ENCODE results near the gene SMIM24. TPM values are rescaled to one million over a fixed set of nuclear protein-coding genes. Genes with fewer than 3 reads are reported as not detected.
A peak's percentile ranks its signal among the peaks of the same experiment; 100 is the strongest.
"Not testable (repeated sequence)": the region's sequence is repeated elsewhere in the genome, so short reads cannot be mapped to it uniquely, and the experiment has no call there.

SMIM24 gene
- total RNA-seq (2014; rRNA removed; shearing (Covaris generic)) = 4.7 and 5.0 TPM in 2 replicates
- polyA plus RNA-seq (2016; fragmentation: Nextera tagmentation; extraction: Ambion mirVana) = 19.0 and 21.5 TPM in 2 replicates
- long read RNA-seq, partial matches to known transcripts = 0 of 1 reads
- long read RNA-seq, other reads (novel, unspliced or antisense) = 0 of 1 reads

DNA sequence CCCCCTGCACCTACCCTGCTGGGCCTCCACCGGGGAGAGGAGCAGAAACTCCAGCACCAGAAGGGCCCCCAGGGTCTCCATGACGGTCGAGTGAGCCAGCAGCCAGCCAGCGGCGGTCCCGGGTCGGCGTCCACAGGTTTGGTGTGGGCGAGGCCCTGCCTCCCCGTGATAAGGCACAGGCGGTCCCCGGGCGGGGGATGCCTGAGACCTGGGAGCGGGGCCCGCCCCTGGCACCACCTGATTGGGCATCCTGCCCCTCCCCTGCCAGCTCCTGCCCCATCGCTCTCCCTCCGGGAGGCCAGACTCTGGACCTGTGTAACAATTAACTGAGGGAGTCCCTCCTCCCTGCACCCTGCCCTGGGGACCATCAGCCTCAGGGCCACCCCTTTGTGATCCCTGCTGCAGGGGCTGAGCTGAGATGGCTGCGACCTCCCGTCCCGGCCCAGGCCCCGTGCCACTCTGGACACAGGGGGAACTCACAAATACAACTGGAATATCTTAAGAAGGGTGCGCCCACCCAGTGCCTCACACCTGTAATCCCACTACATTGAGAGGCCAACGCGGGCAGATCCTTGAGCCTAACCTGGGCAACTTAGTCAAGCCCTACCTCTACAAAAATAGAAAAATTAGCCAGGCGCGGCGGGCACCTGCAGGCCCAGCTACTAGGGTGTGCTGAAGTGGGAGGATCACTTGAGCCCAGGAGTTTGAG is at the start of gene SMIM24:
SMIM24 (minus strand) TSS at position 143 of the 709 bp plus-strand sequence; CDS start at position 81, 62 bp downstream.
- no peaks in the 10 kb centered on the region; the same call in 2 of the 3 replicates for H3K9me3 Mint-ChIP-seq
- 0 out of 2 replicates have a peak, but pooled peaks cover 4% of the 10 kb centered on the region for H3F3A ChIP-seq (replicated peaks; ENCODE audit: low read depth)
- no peaks in the 10 kb centered on the region for H3K36me3 Mint-ChIP-seq (ENCODE audit: low read depth)
- H3K4me1 ChIP-seq (ENCODE audit: insufficient read depth) = peaks cover 11% of the 10 kb centered on the region; the same call in 1 of the 2 replicates
- peaks cover 25% of the 10 kb centered on the region for H3K27me3 Mint-ChIP-seq (ENCODE audit: insufficient read depth, low read depth, poor library complexity)
- no peaks in the 10 kb centered on the region for H3K79me2 ChIP-seq (replicated peaks; ENCODE audit: insufficient read depth)
- TF ChIP-seq NANOG (IDR thresholded peaks at IDR 0.05; ENCODE audit: borderline replicate concordance) (no peak), POLR2AphosphoS5 (IDR thresholded peaks at IDR 0.05; ENCODE audit: low read depth) (0 out of 2 replicates have a peak, but pooled peaks have one; percentile 24), ZNF114 (CRISPR knock-in tag; IDR thresholded peaks at IDR 0.05) (no peak)
- peak; percentile 37 for ATAC-seq
- no peak within 1 kb of the TSS for H3K27ac ChIP-seq (ENCODE audit: low read depth)
- no peak within 1 kb of the TSS for H3K4me3 Mint-ChIP-seq
- H3K27me3 ChIP-seq (ENCODE audit: insufficient read depth) = no peaks in the 10 kb centered on the region
- H4K20me1 ChIP-seq (replicated peaks; ENCODE audit: insufficient read depth) = 0 out of 2 replicates have a peak, but pooled peaks cover 3% of the 10 kb centered on the region
- peaks cover 9% of the 10 kb centered on the region; the same call in 2 of the 3 replicates for H3K4me1 Mint-ChIP-seq
- H3K4me3 ChIP-seq = peak within 1 kb of the TSS; percentile 52
- no peak for DNase-seq (ENCODE audit: low spot score)
- 0 out of 2 replicates have a peak within 1 kb of the TSS, but pooled peaks have one; percentile 72 for H2AFZ ChIP-seq
- no peak within 1 kb of the TSS for H3K27ac Mint-ChIP-seq
- peak within 1 kb of the TSS; percentile 77 for H3K4me2 ChIP-seq
- no peaks in the 10 kb centered on the region for H3K36me3 ChIP-seq (ENCODE audit: insufficient read depth)
- peaks cover 7% of the 10 kb centered on the region; the same call in 1 of the 2 replicates for H3K9me2 ChIP-seq (ENCODE audit: insufficient read depth)

DNA sequence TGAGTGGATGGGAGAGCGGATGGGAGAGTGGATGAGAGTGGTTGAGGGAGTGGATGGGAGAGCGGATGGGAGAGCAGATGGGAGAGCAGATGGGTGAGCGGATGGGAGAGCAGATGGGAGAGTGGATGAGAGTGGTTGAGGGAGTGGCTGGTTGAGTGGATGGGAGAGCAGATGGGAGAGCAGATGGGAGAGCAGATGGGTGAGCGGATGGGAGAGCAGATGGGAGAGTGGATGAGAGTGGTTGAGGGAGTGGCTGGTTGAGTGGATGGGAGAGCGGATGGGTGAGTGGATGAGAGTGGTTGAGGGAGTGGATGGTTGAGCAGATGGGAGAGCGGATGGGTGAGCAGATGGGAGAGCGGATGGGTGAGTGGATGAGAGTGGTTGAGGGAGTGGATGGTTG is 49.0 kb upstream of the SMIM24 start:
- H2AFZ ChIP-seq; H3F3A ChIP-seq (replicated peaks; ENCODE audit: low read depth); H3K27ac ChIP-seq (ENCODE audit: low read depth); H3K4me1 ChIP-seq (ENCODE audit: insufficient read depth); H3K27ac Mint-ChIP-seq; H4K20me1 ChIP-seq (replicated peaks; ENCODE audit: insufficient read depth); H3K9me2 ChIP-seq (ENCODE audit: insufficient read depth); H3K9me3 Mint-ChIP-seq; H3K36me3 ChIP-seq (ENCODE audit: insufficient read depth); H3K4me3 ChIP-seq; ATAC-seq; H3K79me2 ChIP-seq (replicated peaks; ENCODE audit: insufficient read depth); H3K27me3 ChIP-seq (ENCODE audit: insufficient read depth); H3K4me2 ChIP-seq; H3K4me1 Mint-ChIP-seq; DNase-seq (ENCODE audit: low spot score); H3K27me3 Mint-ChIP-seq (ENCODE audit: insufficient read depth, low read depth, poor library complexity); H3K4me3 Mint-ChIP-seq: not testable (repeated sequence)
- H3K36me3 Mint-ChIP-seq (ENCODE audit: low read depth) = peaks cover 17% of the 10 kb centered on the region

DNA sequence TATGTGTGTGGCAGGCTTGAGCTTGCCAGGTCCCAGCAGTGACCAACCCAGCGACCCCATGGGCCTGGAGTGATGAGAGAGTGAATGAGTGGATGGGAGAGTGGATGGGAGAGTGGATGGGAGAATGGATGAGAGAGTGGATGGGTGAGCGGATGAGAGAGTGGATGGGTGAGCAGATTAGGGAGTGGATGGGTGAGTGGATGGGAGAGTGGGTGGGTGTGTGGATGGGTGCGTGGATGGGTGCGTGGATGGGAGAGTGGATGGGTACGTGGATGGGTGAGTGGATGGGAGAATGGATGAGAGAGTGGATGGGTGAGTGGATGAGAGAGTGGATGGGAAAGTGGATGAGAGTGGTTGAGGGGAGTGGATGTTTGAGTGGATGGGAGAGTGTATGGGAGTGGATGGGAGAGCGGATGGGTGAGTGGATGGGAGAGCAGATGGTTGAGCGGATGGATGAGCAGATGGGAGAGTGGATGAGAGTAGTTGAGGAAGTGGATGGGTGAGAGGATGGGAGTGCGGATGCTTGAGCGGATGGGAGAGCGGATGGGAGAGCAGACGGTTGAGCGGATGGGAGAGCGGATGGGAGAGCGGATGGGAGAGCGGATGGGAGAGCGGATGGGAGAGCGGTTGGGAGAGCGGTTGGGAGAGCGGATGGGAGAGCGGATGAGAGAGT is 48.4 kb upstream of the SMIM24 start:
- no peaks in the 10 kb centered on the region for H3K79me2 ChIP-seq (replicated peaks; ENCODE audit: insufficient read depth)
- H3K27me3 ChIP-seq (ENCODE audit: insufficient read depth) = no peaks in the 10 kb centered on the region
- Mint-ChIP-seq H3K9me3 (no peaks in the 10 kb centered on the region), H3K4me3 (no peak overlapping the region), H3K36me3 (ENCODE audit: low read depth) (peaks cover 14% of the 10 kb centered on the region), H3K27ac (no peak overlapping the region), H3K4me1 (no peaks in the 10 kb centered on the region; the same call in 2 of the 3 replicates), H3K27me3 (ENCODE audit: insufficient read depth, low read depth, poor library complexity) (peaks cover 5% of the 10 kb centered on the region)
- no peak overlapping the region for H3K4me2 ChIP-seq
- no peak overlapping the region for H3K4me3 ChIP-seq
- no peaks in the 10 kb centered on the region for H3K9me2 ChIP-seq (ENCODE audit: insufficient read depth)
- no peaks in the 10 kb centered on the region for H3F3A ChIP-seq (replicated peaks; ENCODE audit: low read depth)
- H3K36me3 ChIP-seq (ENCODE audit: insufficient read depth) = no peaks in the 10 kb centered on the region
- no peaks in the 10 kb centered on the region; the same call in 1 of the 2 replicates for H4K20me1 ChIP-seq (replicated peaks; ENCODE audit: insufficient read depth)
- no peaks in the 10 kb centered on the region for H3K4me1 ChIP-seq (ENCODE audit: insufficient read depth)
- DNase-seq (ENCODE audit: low spot score) (no peak), ATAC-seq (no peak)
- H2AFZ ChIP-seq = no peak overlapping the region
- no peak overlapping the region for H3K27ac ChIP-seq (ENCODE audit: low read depth)
- TF ChIP-seq JUNB (IDR thresholded peaks at IDR 0.05; ENCODE audit: unreplicated experiment) = no peak
- TF ChIP-seq, protein P1, sequence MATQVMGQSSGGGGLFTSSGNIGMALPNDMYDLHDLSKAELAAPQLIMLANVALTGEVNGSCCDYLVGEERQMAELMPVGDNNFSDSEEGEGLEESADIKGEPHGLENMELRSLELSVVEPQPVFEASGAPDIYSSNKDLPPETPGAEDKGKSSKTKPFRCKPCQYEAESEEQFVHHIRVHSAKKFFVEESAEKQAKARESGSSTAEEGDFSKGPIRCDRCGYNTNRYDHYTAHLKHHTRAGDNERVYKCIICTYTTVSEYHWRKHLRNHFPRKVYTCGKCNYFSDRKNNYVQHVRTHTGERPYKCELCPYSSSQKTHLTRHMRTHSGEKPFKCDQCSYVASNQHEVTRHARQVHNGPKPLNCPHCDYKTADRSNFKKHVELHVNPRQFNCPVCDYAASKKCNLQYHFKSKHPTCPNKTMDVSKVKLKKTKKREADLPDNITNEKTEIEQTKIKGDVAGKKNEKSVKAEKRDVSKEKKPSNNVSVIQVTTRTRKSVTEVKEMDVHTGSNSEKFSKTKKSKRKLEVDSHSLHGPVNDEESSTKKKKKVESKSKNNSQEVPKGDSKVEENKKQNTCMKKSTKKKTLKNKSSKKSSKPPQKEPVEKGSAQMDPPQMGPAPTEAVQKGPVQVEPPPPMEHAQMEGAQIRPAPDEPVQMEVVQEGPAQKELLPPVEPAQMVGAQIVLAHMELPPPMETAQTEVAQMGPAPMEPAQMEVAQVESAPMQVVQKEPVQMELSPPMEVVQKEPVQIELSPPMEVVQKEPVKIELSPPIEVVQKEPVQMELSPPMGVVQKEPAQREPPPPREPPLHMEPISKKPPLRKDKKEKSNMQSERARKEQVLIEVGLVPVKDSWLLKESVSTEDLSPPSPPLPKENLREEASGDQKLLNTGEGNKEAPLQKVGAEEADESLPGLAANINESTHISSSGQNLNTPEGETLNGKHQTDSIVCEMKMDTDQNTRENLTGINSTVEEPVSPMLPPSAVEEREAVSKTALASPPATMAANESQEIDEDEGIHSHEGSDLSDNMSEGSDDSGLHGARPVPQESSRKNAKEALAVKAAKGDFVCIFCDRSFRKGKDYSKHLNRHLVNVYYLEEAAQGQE (IDR thresholded peaks at IDR 0.05; ENCODE audit: unreplicated experiment) = no peak
- no peak for TF ChIP-seq STAT1 (IDR thresholded peaks at IDR 0.05; ENCODE audit: unreplicated experiment)
- TF ChIP-seq POLR2AphosphoS5 (IDR thresholded peaks at IDR 0.05; ENCODE audit: low read depth) = no peak
- TF ChIP-seq CREB1 (CRISPR knock-in tag; IDR thresholded peaks at IDR 0.05; ENCODE audit: low read depth) = no peak
- TF ChIP-seq, protein P2, sequence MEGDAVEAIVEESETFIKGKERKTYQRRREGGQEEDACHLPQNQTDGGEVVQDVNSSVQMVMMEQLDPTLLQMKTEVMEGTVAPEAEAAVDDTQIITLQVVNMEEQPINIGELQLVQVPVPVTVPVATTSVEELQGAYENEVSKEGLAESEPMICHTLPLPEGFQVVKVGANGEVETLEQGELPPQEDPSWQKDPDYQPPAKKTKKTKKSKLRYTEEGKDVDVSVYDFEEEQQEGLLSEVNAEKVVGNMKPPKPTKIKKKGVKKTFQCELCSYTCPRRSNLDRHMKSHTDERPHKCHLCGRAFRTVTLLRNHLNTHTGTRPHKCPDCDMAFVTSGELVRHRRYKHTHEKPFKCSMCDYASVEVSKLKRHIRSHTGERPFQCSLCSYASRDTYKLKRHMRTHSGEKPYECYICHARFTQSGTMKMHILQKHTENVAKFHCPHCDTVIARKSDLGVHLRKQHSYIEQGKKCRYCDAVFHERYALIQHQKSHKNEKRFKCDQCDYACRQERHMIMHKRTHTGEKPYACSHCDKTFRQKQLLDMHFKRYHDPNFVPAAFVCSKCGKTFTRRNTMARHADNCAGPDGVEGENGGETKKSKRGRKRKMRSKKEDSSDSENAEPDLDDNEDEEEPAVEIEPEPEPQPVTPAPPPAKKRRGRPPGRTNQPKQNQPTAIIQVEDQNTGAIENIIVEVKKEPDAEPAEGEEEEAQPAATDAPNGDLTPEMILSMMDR (conservative IDR thresholded peaks at IDR 0.05; ENCODE audit: low read depth in 2 of 2) = no peak

Data from GM23338 (cell line).